H9 (cell line): Measurements from ENCODE around the gene BAG3. TPM values are rescaled to one million over a fixed set of nuclear protein-coding genes. Genes with fewer than 3 reads are reported as not detected.
A peak's percentile ranks its signal among the peaks of the same experiment; 100 is the strongest.

Experiments used
- DNase-seq: peaks from one replicate; pipeline ENCODE4 v3.0.0-alpha.2; 2017
- H2AFZ ChIP-seq: one replicate; pipeline ENCODE4 v1.6.1; 2013; ENCODE audit warnings: mild to moderate bottlenecking, low read length, control low read depth, moderate library complexity
- H2AK5ac ChIP-seq: 2 replicates; pipeline ENCODE4 v1.6.1; 2013; ENCODE audit warnings: low read length, control low read depth, mixed read lengths; ENCODE audit not compliant: insufficient read length
- H2BK120ac ChIP-seq: one replicate; pipeline ENCODE4 v1.6.1; 2013; ENCODE audit warnings: low read depth, mild to moderate bottlenecking, low read length, control low read depth, inconsistent platforms; ENCODE audit not compliant: poor library complexity, severe bottlenecking
- H2BK12ac ChIP-seq: 2 replicates; pipeline ENCODE4 v1.6.1; 2013; ENCODE audit warnings: low read length, control low read depth, mixed read lengths, low read depth; ENCODE audit not compliant: insufficient read length
- H2BK15ac ChIP-seq: 2 replicates; pipeline ENCODE4 v1.6.1; 2013; ENCODE audit warnings: low read depth, low read length, control low read depth
- H2BK20ac ChIP-seq: one replicate; pipeline ENCODE4 v1.6.1; 2013; ENCODE audit warnings: low read depth, mild to moderate bottlenecking, low read length, control low read depth, inconsistent platforms; ENCODE audit not compliant: poor library complexity, severe bottlenecking
- H2BK5ac ChIP-seq: 2 replicates; pipeline ENCODE4 v1.6.1; 2013; ENCODE audit warnings: low read length, control low read depth, mixed read lengths; ENCODE audit not compliant: insufficient read length
- H3K14ac ChIP-seq: 2 replicates; pipeline ENCODE4 v1.6.1; 2013; ENCODE audit warnings: low read length, control low read depth; ENCODE audit not compliant: insufficient read depth
- H3K18ac ChIP-seq: 2 replicates; pipeline ENCODE4 v1.6.1; 2013; ENCODE audit warnings: low read depth, mild to moderate bottlenecking, mixed read lengths, low read length, control low read depth; ENCODE audit not compliant: insufficient read length
- H3K23ac ChIP-seq: 2 replicates; pipeline ENCODE4 v1.6.1; 2013; ENCODE audit warnings: low read length, control low read depth, mixed read lengths, low read depth; ENCODE audit not compliant: insufficient read length
- H3K23me2 ChIP-seq: 2 replicates; pipeline ENCODE4 v1.6.1; 2013; ENCODE audit warnings: low read depth, mild to moderate bottlenecking, mixed read lengths, low read length, control low read depth; ENCODE audit not compliant: insufficient read length, poor library complexity, severe bottlenecking
- H3K27ac ChIP-seq: 2 replicates; pipeline ENCODE4 v1.5.1; 2013; ENCODE audit warnings: low read length, control low read depth, mixed read lengths, low read depth; ENCODE audit not compliant: insufficient read length
- H3K27me3 ChIP-seq: 2 replicates; pipeline ENCODE4 v1.6.1; 2013; ENCODE audit warnings: low read length, control low read depth, inconsistent platforms; ENCODE audit not compliant: insufficient read depth
- H3K4ac ChIP-seq: 2 replicates; pipeline ENCODE4 v1.6.1; 2013; ENCODE audit warnings: low read depth, mild to moderate bottlenecking, control low read depth, inconsistent platforms, low read length, moderate library complexity
- H3K4me1 ChIP-seq: 2 replicates; pipeline ENCODE4 v1.6.1; 2013; ENCODE audit warnings: low read length, control low read depth, inconsistent platforms; ENCODE audit not compliant: insufficient read depth
- H3K4me2 ChIP-seq: 2 replicates; pipeline ENCODE4 v1.6.1; 2013; ENCODE audit warnings: low read length, control low read depth, mixed read lengths; ENCODE audit not compliant: insufficient read length, insufficient read depth
- H3K56ac ChIP-seq: 2 replicates; pipeline ENCODE4 v1.6.1; 2013; ENCODE audit warnings: low read depth, mild to moderate bottlenecking, mixed read lengths, low read length, control low read depth; ENCODE audit not compliant: insufficient read length
- H3K79me1 ChIP-seq: 2 replicates; pipeline ENCODE4 v1.6.1; 2013; ENCODE audit warnings: low read depth, mild to moderate bottlenecking, moderate library complexity, low read length, control low read depth, inconsistent platforms; ENCODE audit not compliant: insufficient read depth, poor library complexity, severe bottlenecking
- H3K79me2 ChIP-seq: 2 replicates; pipeline ENCODE4 v1.6.1; 2013; ENCODE audit warnings: low read length, control low read depth, inconsistent platforms; ENCODE audit not compliant: insufficient read depth
- H3K9ac ChIP-seq: 2 replicates; pipeline ENCODE4 v1.6.1; 2013; ENCODE audit warnings: low read length, control low read depth, mixed read lengths; ENCODE audit not compliant: insufficient read length; ENCODE audit errors: extremely low read depth
- H3K9me3 ChIP-seq: one replicate; pipeline ENCODE4 v1.6.1; 2013; ENCODE audit warnings: low read depth, low read length, inconsistent platforms; ENCODE audit not compliant: control insufficient read depth
- H3T11ph ChIP-seq: one replicate; pipeline ENCODE4 v1.6.1; 2013; ENCODE audit warnings: mild to moderate bottlenecking, low read length, control low read depth, inconsistent platforms
- H4K20me1 ChIP-seq: one replicate; pipeline ENCODE4 v1.6.1; 2013; ENCODE audit not compliant: control insufficient read depth, insufficient read length, insufficient read depth
- H4K5ac ChIP-seq: 2 replicates; pipeline ENCODE4 v1.6.1; 2013; ENCODE audit warnings: low read depth, mild to moderate bottlenecking, mixed read lengths, low read length, control low read depth; ENCODE audit not compliant: insufficient read length
- H4K8ac ChIP-seq: replicated peaks from 2 replicates; pipeline ENCODE4 v1.6.1; 2013; ENCODE audit warnings: low read length, control low read depth, mixed read lengths, low read depth; ENCODE audit not compliant: insufficient read length
- H4K91ac ChIP-seq: 2 replicates; pipeline ENCODE4 v1.6.1; 2013; ENCODE audit warnings: low read depth, mild to moderate bottlenecking, moderate library complexity, mixed read lengths, low read length, control low read depth; ENCODE audit not compliant: insufficient read length
- H3K27ac Mint-ChIP-seq, 3 experiments: 2 replicates in 2 of 3; 3 replicates in 1 of 3; pipeline ENCODE4 v1.8.0; 2020 to 2021; ENCODE audit warnings: mixed read lengths in 3 of 3, mild to moderate bottlenecking in 1 of 3, moderate library complexity in 1 of 3
- H3K27me3 Mint-ChIP-seq: 2 replicates; pipeline ENCODE4 v1.8.0; 2021; ENCODE audit warnings: low read depth, mild to moderate bottlenecking, moderate library complexity, mixed read lengths
- H3K36me3 Mint-ChIP-seq, 3 experiments: 2 replicates in 2 of 3; 3 replicates in 1 of 3; pipeline ENCODE4 v1.8.0; 2020 to 2021; ENCODE audit warnings: low read depth in 3 of 3, mixed read lengths in 3 of 3; ENCODE audit not compliant: insufficient read depth in 1 of 3
- H3K4me1 Mint-ChIP-seq, 2 experiments: 2 replicates each; pipeline ENCODE4 v1.8.0; 2020; ENCODE audit warnings: mixed read lengths in 2 of 2
- H3K4me3 Mint-ChIP-seq, 2 experiments: 2 replicates in 1 of 2; 3 replicates in 1 of 2; pipeline ENCODE4 v1.8.0; 2020 to 2021; ENCODE audit warnings: mild to moderate bottlenecking in 2 of 2, mixed read lengths in 2 of 2, moderate library complexity in 1 of 2
- H3K9me3 Mint-ChIP-seq, 2 experiments: 2 replicates in 1 of 2; 3 replicates in 1 of 2; pipeline ENCODE4 v1.8.0; 2020; ENCODE audit warnings: mild to moderate bottlenecking in 2 of 2, mixed read lengths in 2 of 2, moderate library complexity in 1 of 2
- WGBS: extraction: QIAGEN DNeasy Blood & Tissue Kit; methylation state at CpG from one replicate; pipeline ENCODE4 v1.1.7; 2013; ENCODE audit warnings: missing lambda C conversion rate, low lambda C conversion rate, mixed read lengths; ENCODE audit not compliant: insufficient read length; ENCODE audit errors: extremely low coverage; 5-methylcytosine and 5-hydroxymethylcytosine counted together
- total RNA-seq: library from RNA; stranded (reverse); gene quantifications from 2 replicates; pipeline ENCODE4 v1.2.1, GENCODE V29; 2021
- TF ChIP-seq, protein P1 (sequence below): fragments of 200-600 bp; sonication (generic); conservative IDR thresholded peaks from 3 replicates; pipeline ENCODE4 v1.8.0; 2021; ENCODE audit warnings: antibody characterized with exemption, mild to moderate bottlenecking

BAG3 gene
- total RNA-seq, 1 experiment from 2014 or later: 11.4 TPM

DNA sequence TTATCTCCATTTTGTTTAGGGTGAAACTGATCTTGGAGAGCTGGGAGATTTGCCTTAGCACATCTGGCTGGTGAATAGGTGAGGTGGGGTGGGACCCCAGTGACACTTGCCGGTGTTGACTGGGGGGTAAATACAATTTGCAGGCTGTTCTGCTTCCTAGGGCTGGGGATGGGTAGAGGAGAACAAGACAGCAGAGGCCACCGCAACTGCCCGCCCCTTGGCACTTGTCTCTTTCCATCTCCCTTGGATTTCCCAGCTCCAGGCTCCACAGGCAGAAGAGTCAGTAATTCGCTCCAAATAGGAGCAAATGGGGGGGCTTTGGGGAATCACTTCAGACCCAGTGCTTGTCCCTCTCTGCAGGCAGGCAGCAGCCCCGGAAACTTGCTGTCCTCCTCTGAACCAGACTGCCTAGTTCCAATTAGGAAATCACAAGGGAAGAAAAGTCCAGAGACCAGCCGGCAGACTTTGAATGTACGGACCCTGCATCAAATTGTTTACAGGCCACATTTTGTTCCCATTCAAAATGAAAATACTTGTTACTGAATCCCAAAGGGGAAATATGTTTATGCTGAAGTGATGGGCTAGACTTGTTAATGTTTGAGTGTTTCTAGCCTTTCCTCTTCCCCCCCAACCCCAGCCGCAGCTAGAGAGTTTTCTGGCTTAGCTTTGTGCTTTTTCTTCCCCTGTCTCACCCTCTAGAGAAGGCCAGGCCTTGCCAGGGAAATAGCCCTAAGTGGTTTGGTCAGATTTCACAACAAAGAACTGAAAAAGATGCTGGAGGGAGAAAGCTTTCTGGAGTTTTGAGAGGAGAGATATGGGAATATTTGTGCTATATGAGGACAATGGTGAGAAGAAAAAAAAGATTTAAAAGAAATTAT is 64.7 kb downstream of the BAG3 start:
- no peak overlapping the region for H3K18ac ChIP-seq
- no peak overlapping the region for H3K56ac ChIP-seq
- no peak overlapping the region for H3K23ac ChIP-seq
- Mint-ChIP-seq H3K4me1 (peaks cover 8 to 12% of the 10 kb centered on the region in 2 experiments), H3K27ac (peak overlapping the region; percentile 3 to 71 (median 57); a peak in 3 of 7 replicates), H3K9me3 (peaks cover 19 to 28% of the 10 kb centered on the region in 2 experiments), H3K4me3 (no peak overlapping the region), H3K36me3 (peaks cover 9 to 22% (median 11%) of the 10 kb centered on the region in 3 experiments), H3K27me3 (no peaks in the 10 kb centered on the region)
- H3K27ac ChIP-seq: no peak overlapping the region
- H3K27me3 ChIP-seq: no peaks in the 10 kb centered on the region
- WGBS: no CpG with 5 or more reads among the region's 8 CpGs
- H3K9ac ChIP-seq: no peak overlapping the region
- H3K79me2 ChIP-seq: no peaks in the 10 kb centered on the region
- H2AFZ ChIP-seq: no peak overlapping the region
- no peak overlapping the region for H4K5ac ChIP-seq
- no peak overlapping the region for H2BK20ac ChIP-seq
- DNase-seq: no peak
- no peak overlapping the region for H2AK5ac ChIP-seq
- no peak overlapping the region for H2BK5ac ChIP-seq
- no peaks in the 10 kb centered on the region for H3K4me1 ChIP-seq
- TF ChIP-seq, protein P1, sequence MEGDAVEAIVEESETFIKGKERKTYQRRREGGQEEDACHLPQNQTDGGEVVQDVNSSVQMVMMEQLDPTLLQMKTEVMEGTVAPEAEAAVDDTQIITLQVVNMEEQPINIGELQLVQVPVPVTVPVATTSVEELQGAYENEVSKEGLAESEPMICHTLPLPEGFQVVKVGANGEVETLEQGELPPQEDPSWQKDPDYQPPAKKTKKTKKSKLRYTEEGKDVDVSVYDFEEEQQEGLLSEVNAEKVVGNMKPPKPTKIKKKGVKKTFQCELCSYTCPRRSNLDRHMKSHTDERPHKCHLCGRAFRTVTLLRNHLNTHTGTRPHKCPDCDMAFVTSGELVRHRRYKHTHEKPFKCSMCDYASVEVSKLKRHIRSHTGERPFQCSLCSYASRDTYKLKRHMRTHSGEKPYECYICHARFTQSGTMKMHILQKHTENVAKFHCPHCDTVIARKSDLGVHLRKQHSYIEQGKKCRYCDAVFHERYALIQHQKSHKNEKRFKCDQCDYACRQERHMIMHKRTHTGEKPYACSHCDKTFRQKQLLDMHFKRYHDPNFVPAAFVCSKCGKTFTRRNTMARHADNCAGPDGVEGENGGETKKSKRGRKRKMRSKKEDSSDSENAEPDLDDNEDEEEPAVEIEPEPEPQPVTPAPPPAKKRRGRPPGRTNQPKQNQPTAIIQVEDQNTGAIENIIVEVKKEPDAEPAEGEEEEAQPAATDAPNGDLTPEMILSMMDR: no peak
- H3K4ac ChIP-seq: no peak overlapping the region
- H3K4me2 ChIP-seq: no peak overlapping the region
- H3T11ph ChIP-seq: no peak overlapping the region
- H2BK120ac ChIP-seq: no peak overlapping the region
- no peak overlapping the region for H2BK15ac ChIP-seq
- H4K20me1 ChIP-seq: no peaks in the 10 kb centered on the region
- no peak overlapping the region for H3K14ac ChIP-seq
- no peak overlapping the region for H4K91ac ChIP-seq
- no peak overlapping the region for H2BK12ac ChIP-seq
- no peaks in the 10 kb centered on the region for H3K23me2 ChIP-seq
- H4K8ac ChIP-seq: no peak overlapping the region
- H3K9me3 ChIP-seq: no peaks in the 10 kb centered on the region
- H3K79me1 ChIP-seq: no peaks in the 10 kb centered on the region
